HCT116 (cell line): ENCODE results near the gene RASA2. TPM values are rescaled to one million over a fixed set of nuclear protein-coding genes. Genes with fewer than 3 reads are reported as not detected.

Experiments used
- ATAC-seq: fragments of 200-7000 bp; cut with Tn5 transposase; 2 replicates; pipeline ENCODE4 v1.9.1; 2020; ENCODE audit warnings: mild to moderate bottlenecking, moderate library complexity
- BruUV-seq: library from RNA; stranded (reverse); fragments of 400-500 nt; replicated peaks from 2 replicates; lab custom pipeline; 2021; lab: Mats Ljungman, UMichigan
- CTCF ChIA-PET: fragments of 300-600 bp; sonication (Branson Sonifier 250); formaldehyde crosslinking; loops from one replicate; lab custom pipeline; 2021; ENCODE audit warnings: antibody characterized with exemption; lab: Charles Lee
- POLR2A ChIA-PET: fragments of 300-600, 350-600 bp; sonication (Branson Sonifier 250); formaldehyde crosslinking; loops from one replicate; lab custom pipeline; 2021; ENCODE audit warnings: antibody characterized with exemption; lab: Charles Lee
- RAD21 ChIA-PET, 2 experiments: fragments of 300-600 bp; sonication (Branson Sonifier 250); formaldehyde crosslinking; loops; one replicate each; lab custom pipeline; 2023; ENCODE audit warnings: low total read pairs in 2 of 2; ENCODE audit not compliant: uncharacterized antibody in 2 of 2, unreplicated experiment in 2 of 2, low non-redundant PET in 1 of 2; lab: Charles Lee
- DNase-seq: peaks from one replicate; pipeline ENCODE4 v3.0.0-alpha.2; 2010; ENCODE audit warnings: low read depth, low spot score
- H2AFZ ChIP-seq: fragments of 200-600 bp; shearing (Covaris generic), sonication (generic); 2 replicates; pipeline ENCODE4 v1.6.1; 2017; ENCODE audit warnings: low read depth, mixed run types, mixed read lengths, antibody characterized with exemption, low read length; ENCODE audit not compliant: poor library complexity, severe bottlenecking
- H3K27ac ChIP-seq: 2 replicates; pipeline ENCODE4 v1.5.1; 2012; ENCODE audit warnings: low read depth, low read length
- H3K27me3 ChIP-seq: fragments of 200-600 bp; sonication (generic); 2 replicates; pipeline ENCODE4 v1.6.1; 2016; ENCODE audit warnings: mixed run types, low read length, mixed read lengths; ENCODE audit not compliant: insufficient read depth
- H3K36me3 ChIP-seq, 2 experiments: fragments of 200-500 bp in 1 of 2; fragments of 200-600 bp in 1 of 2; sonication (Bioruptor generic) in 1 of 2; sonication (generic) in 1 of 2; 2 replicates each; pipeline versions ENCODE4 v1.5.1 to v1.6.1; 2014 to 2016; ENCODE audit warnings: low read length in 2 of 2, inconsistent platforms in 1 of 2, mixed read lengths in 1 of 2, mixed run types in 1 of 2; ENCODE audit not compliant: insufficient read depth in 2 of 2, control insufficient read depth in 1 of 2
- H3K4me1 ChIP-seq, 2 experiments: fragments of 200-600 bp in 1 of 2; sonication (generic) in 1 of 2; 2 replicates each; pipeline versions ENCODE4 v1.5.1 to v1.6.1; 2012 to 2017; ENCODE audit warnings: low read length in 2 of 2, inconsistent platforms in 1 of 2, mild to moderate bottlenecking in 1 of 2, mixed read lengths in 1 of 2, mixed run types in 1 of 2, moderate library complexity in 1 of 2; ENCODE audit not compliant: insufficient read depth in 2 of 2, control insufficient read depth in 1 of 2
- H3K4me2 ChIP-seq: fragments of 200-600 bp; sonication (generic); 2 replicates; pipeline ENCODE4 v1.6.1; 2017; ENCODE audit warnings: mixed run types, low read length, mixed read lengths
- H3K4me3 ChIP-seq, 2 experiments: fragments of 200-600 bp in 1 of 2; sonication (generic) in 1 of 2; replicated peaks in 1 of 2; 2 replicates each; pipeline ENCODE4 v1.5.1; 2011 to 2016; ENCODE audit warnings: low read length in 2 of 2, control low read depth in 1 of 2, low read depth in 1 of 2, mild to moderate bottlenecking in 1 of 2, mixed read lengths in 1 of 2, mixed run types in 1 of 2
- H3K79me2 ChIP-seq: fragments of 200-600 bp; sonication (generic); 2 replicates; pipeline ENCODE4 v1.6.1; 2017; ENCODE audit warnings: mild to moderate bottlenecking, mixed run types, low read length, moderate library complexity, mixed read lengths; ENCODE audit not compliant: insufficient read depth
- H3K9ac ChIP-seq: fragments of 200-600 bp; sonication (generic); 2 replicates; pipeline ENCODE4 v1.6.1; 2016; ENCODE audit warnings: low read length, mixed read lengths
- H3K9me2 ChIP-seq: fragments of 200-600 bp; sonication (generic), shearing (Covaris generic); 2 replicates; pipeline ENCODE4 v1.6.1; 2017; ENCODE audit warnings: mixed run types, mild to moderate bottlenecking, moderate library complexity; ENCODE audit not compliant: insufficient read depth
- H3K9me3 ChIP-seq, 2 experiments: fragments of 200-500 bp in 1 of 2; fragments of 200-600 bp in 1 of 2; sonication (Bioruptor generic) in 1 of 2; sonication (generic) in 1 of 2; 2 replicates each; pipeline ENCODE4 v1.6.1; 2014 to 2017; ENCODE audit warnings: low read length in 2 of 2, mixed read lengths in 2 of 2, inconsistent platforms in 1 of 2, low read depth in 1 of 2, mild to moderate bottlenecking in 1 of 2, mixed run types in 1 of 2, moderate library complexity in 1 of 2; ENCODE audit not compliant: control insufficient read depth in 1 of 2, insufficient read depth in 1 of 2
- H4K20me1 ChIP-seq: fragments of 200-600 bp; sonication (generic), shearing (Covaris generic); 2 replicates; pipeline ENCODE4 v1.6.1; 2017; ENCODE audit warnings: mixed run types, mild to moderate bottlenecking, moderate library complexity; ENCODE audit not compliant: insufficient read depth
- SP1 ChIP-seq: IDR thresholded peaks from 2 replicates; pipeline ENCODE4 v1.6.1; 2012; ENCODE audit warnings: low read depth
- YY1 ChIP-seq: IDR thresholded peaks from 2 replicates; pipeline ENCODE4 v1.6.1; 2011; ENCODE audit warnings: low read length, low read depth, moderate library complexity, mild to moderate bottlenecking; ENCODE audit not compliant: insufficient replicate concordance; ENCODE audit errors: extremely low read depth
- ZNF274 ChIP-seq: fragments of 200-500 bp; sonication (Bioruptor generic); IDR thresholded peaks from 2 replicates; pipeline ENCODE4 v1.6.1; 2014; ENCODE audit warnings: mild to moderate bottlenecking, low read depth, low read length, inconsistent platforms
- intact Hi-C: fragments of 100-400 bp; cut with micrococcal nuclease; formaldehyde crosslinking; loops from 2 replicates; pipeline ENCODE4 v1.10.0; 2022
- total RNA-seq: library from RNA; stranded (reverse); gene quantifications from one replicate; pipeline ENCODE4 v1.2.1, GENCODE V29; 2021; ENCODE audit not compliant: unreplicated experiment

Gene RASA2
- total RNA-seq, 1 experiment from 2014 or later, result 12.8 TPM

GRCh38 chr3:141649871-141650270, 163.0 kb downstream of the RASA2 start:
- Histone ChIP-seq H2AFZ (no peak overlapping the region), H3K27me3 (no peaks in the 10 kb centered on the region), H3K4me3 (no peak overlapping the region), H3K4me2 (no peak overlapping the region), H3K27ac (no peak overlapping the region), H3K9ac (no peak overlapping the region), H3K9me3 (no peaks in the 10 kb centered on the region; a peak in 1 of 4 replicates), H3K4me1 (peaks cover 0 to 5% of the 10 kb centered on the region in 2 experiments; a peak in 1 of 4 replicates), H3K36me3 (no peaks in the 10 kb centered on the region), H4K20me1 (no peaks in the 10 kb centered on the region), H3K79me2 (no peaks in the 10 kb centered on the region), H3K9me2 (no peaks in the 10 kb centered on the region)
- BruUV-seq, result no TSS peak
- CTCF ChIA-PET, result no interaction called here
- RAD21 ChIA-PET, result no interaction called here
- intact Hi-C loops, result loop anchor here (10.0 kb wide), 2 partner anchors 185 to 265 kb away; no protein-coding TSS in a partner anchor
- no peak for DNase-seq
- POLR2A ChIA-PET, result no interaction called here
- ATAC-seq, result no peak
- TF ChIP-seq YY1 (no peak), SP1 (no peak)

GRCh38 chr3:141650783-141651182, 164.0 kb downstream of the RASA2 start:
- CTCF ChIA-PET, result no interaction called here
- DNase-seq (no peak), ATAC-seq (no peak)
- Histone ChIP-seq H3K27ac (no peak overlapping the region), H3K27me3 (no peaks in the 10 kb centered on the region), H3K36me3 (no peaks in the 10 kb centered on the region), H3K4me2 (no peak overlapping the region), H3K4me1 (peaks cover 0 to 3% of the 10 kb centered on the region in 2 experiments; a peak in 1 of 4 replicates), H4K20me1 (no peaks in the 10 kb centered on the region), H3K9ac (no peak overlapping the region), H3K4me3 (no peak overlapping the region), H3K79me2 (no peaks in the 10 kb centered on the region), H2AFZ (no peak overlapping the region), H3K9me3 (no peaks in the 10 kb centered on the region; a peak in 1 of 4 replicates), H3K9me2 (no peaks in the 10 kb centered on the region)
- RAD21 ChIA-PET, result no interaction called here
- TF ChIP-seq ZNF274, result no peak
- intact Hi-C loops, result no loop called here
- POLR2A ChIA-PET, result no interaction called here
- no TSS peak for BruUV-seq
